ENCODE measurements around the gene GABRA5. TPM values are rescaled to one million over a fixed set of nuclear protein-coding genes. Genes with fewer than 3 reads are reported as not detected.

GABRA5 gene
- total RNA-seq, 1 experiment from 2014 or later = not detected

- no peaks in the 10 kb centered on the region for H3K4me1 Mint-ChIP-seq (ENCODE audit: low read depth, unreplicated experiment)
- no peak overlapping the region for H3K4me3 Mint-ChIP-seq (ENCODE audit: unreplicated experiment)
- Histone ChIP-seq H3K9me3 (no peaks in the 10 kb centered on the region), H3K27me3 (replicated peaks; ENCODE audit: control insufficient read depth, insufficient read depth, low read length) (no peaks in the 10 kb centered on the region), H3K4me3 (ENCODE audit: low read depth, low read length) (no peak overlapping the region), H3K36me3 (ENCODE audit: control insufficient read depth, insufficient read depth, low read length) (no peaks in the 10 kb centered on the region), H3K4me1 (no peaks in the 10 kb centered on the region)
- H3K9me3 Mint-ChIP-seq (ENCODE audit: unreplicated experiment) = no peaks in the 10 kb centered on the region
- intact Hi-C loops (cut with micrococcal nuclease; ENCODE audit: unreplicated experiment) = loop anchor here (10.0 kb wide), 1 partner anchor 1212 kb away; the partner anchor contains the start of gene OCA2
- no TSS peak for BruUV-seq (replicated peaks)
- no peak for DNase-seq
- CTCF ChIA-PET = no interaction called here
- H3K36me3 Mint-ChIP-seq (ENCODE audit: insufficient read depth, unreplicated experiment) = no peaks in the 10 kb centered on the region
- POLR2A ChIA-PET = no interaction called here
- TF ChIP-seq, protein P1, sequence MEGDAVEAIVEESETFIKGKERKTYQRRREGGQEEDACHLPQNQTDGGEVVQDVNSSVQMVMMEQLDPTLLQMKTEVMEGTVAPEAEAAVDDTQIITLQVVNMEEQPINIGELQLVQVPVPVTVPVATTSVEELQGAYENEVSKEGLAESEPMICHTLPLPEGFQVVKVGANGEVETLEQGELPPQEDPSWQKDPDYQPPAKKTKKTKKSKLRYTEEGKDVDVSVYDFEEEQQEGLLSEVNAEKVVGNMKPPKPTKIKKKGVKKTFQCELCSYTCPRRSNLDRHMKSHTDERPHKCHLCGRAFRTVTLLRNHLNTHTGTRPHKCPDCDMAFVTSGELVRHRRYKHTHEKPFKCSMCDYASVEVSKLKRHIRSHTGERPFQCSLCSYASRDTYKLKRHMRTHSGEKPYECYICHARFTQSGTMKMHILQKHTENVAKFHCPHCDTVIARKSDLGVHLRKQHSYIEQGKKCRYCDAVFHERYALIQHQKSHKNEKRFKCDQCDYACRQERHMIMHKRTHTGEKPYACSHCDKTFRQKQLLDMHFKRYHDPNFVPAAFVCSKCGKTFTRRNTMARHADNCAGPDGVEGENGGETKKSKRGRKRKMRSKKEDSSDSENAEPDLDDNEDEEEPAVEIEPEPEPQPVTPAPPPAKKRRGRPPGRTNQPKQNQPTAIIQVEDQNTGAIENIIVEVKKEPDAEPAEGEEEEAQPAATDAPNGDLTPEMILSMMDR (IDR thresholded peaks at IDR 0.05; ENCODE audit: insufficient read depth in 1 of 2, low read depth in 1 of 2, low read length in 1 of 2, severe bottlenecking in 1 of 2, unreplicated experiment in 1 of 2) = no peak
- no peak overlapping the region for H3K27ac Mint-ChIP-seq (ENCODE audit: unreplicated experiment)
- H3K27me3 Mint-ChIP-seq (ENCODE audit: insufficient read depth, unreplicated experiment) = peaks cover 2% of the 10 kb centered on the region
Observed at GRCh38 chr15:26882616-26883365, 15.9 kb downstream of the GABRA5 start.

DNA sequence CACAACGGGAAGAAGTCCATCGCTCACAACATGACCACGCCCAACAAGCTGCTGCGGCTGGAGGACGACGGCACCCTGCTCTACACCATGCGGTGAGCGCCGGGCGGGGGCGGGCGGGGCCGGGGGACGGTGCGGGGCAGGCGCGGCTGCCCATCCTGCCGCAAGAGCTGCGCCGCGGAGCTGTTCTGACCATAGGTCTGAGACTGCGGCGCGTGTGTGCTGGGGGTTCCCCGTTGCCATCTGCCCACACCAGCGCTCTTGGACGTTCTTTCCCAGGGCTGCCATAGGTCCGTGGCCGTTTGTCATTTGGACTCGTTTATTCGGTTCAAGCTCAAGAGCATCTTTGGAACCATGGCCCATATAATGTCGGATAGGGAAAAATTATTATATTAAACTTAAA lies 16.6 kb downstream of the GABRA5 start:
- CTCF ChIA-PET = no interaction called here

DNA sequence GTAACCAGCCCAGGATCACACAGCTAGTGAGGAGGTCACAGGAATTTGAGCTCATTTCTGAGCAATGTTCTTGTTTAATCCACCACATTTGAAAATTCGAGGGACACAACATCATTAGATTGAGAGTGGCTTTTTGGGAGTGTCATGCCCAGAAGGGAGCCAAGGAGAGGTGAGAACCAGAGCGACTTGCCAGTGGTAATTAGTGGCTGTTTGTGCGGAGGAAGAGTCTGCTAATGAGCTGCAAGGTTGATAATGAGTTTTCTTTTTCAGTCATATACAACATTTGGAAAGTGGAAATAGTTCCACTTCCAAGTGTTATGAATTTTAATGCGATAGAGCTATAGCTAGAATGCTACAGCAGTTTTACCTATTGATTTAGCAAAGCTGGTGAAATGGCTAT lies 19.7 kb downstream of the GABRA5 start:
- Mint-ChIP-seq H3K9me3 (ENCODE audit: unreplicated experiment) (no peaks in the 10 kb centered on the region), H3K4me1 (ENCODE audit: low read depth, unreplicated experiment) (no peaks in the 10 kb centered on the region), H3K27me3 (ENCODE audit: insufficient read depth, unreplicated experiment) (peaks cover 2% of the 10 kb centered on the region), H3K27ac (ENCODE audit: unreplicated experiment) (no peak overlapping the region), H3K36me3 (ENCODE audit: insufficient read depth, unreplicated experiment) (no peaks in the 10 kb centered on the region), H3K4me3 (ENCODE audit: unreplicated experiment) (no peak overlapping the region)
- no peaks in the 10 kb centered on the region for H3K4me1 ChIP-seq
- no peaks in the 10 kb centered on the region for H3K27me3 ChIP-seq (replicated peaks; ENCODE audit: control insufficient read depth, insufficient read depth, low read length)
- DNase-seq = no peak
- BruUV-seq (replicated peaks) = no TSS peak
- POLR2A ChIA-PET = no interaction called here
- H3K36me3 ChIP-seq (ENCODE audit: control insufficient read depth, insufficient read depth, low read length) = no peaks in the 10 kb centered on the region
- CTCF ChIA-PET = no interaction called here
- H3K9me3 ChIP-seq = no peaks in the 10 kb centered on the region
- no peak overlapping the region for H3K4me3 ChIP-seq (ENCODE audit: low read depth, low read length)
- TF ChIP-seq, protein P1 (IDR thresholded peaks at IDR 0.05; ENCODE audit: insufficient read depth in 1 of 2, low read depth in 1 of 2, low read length in 1 of 2, severe bottlenecking in 1 of 2, unreplicated experiment in 1 of 2) = no peak
- intact Hi-C loops (cut with micrococcal nuclease; ENCODE audit: unreplicated experiment) = loop anchor here (10.0 kb wide), 1 partner anchor 1208 kb away; the partner anchor contains the start of gene OCA2

More for the DNA sequence above, 16.6 kb downstream of the GABRA5 start:
- Histone ChIP-seq H3K9me3 (no peaks in the 10 kb centered on the region), H3K36me3 (ENCODE audit: control insufficient read depth, insufficient read depth, low read length) (no peaks in the 10 kb centered on the region), H3K27me3 (replicated peaks; ENCODE audit: control insufficient read depth, insufficient read depth, low read length) (no peaks in the 10 kb centered on the region), H3K4me3 (ENCODE audit: low read depth, low read length) (no peak overlapping the region), H3K4me1 (no peaks in the 10 kb centered on the region)
- DNase-seq = no peak
- peaks cover 2% of the 10 kb centered on the region for H3K27me3 Mint-ChIP-seq (ENCODE audit: insufficient read depth, unreplicated experiment)
- no peak overlapping the region for H3K4me3 Mint-ChIP-seq (ENCODE audit: unreplicated experiment)
- H3K27ac Mint-ChIP-seq (ENCODE audit: unreplicated experiment) = no peak overlapping the region
- POLR2A ChIA-PET = no interaction called here
- H3K36me3 Mint-ChIP-seq (ENCODE audit: insufficient read depth, unreplicated experiment) = no peaks in the 10 kb centered on the region
- intact Hi-C loops (cut with micrococcal nuclease; ENCODE audit: unreplicated experiment) = loop anchor here (10.0 kb wide), 1 partner anchor 1211 kb away; the partner anchor contains the start of gene OCA2
- TF ChIP-seq, protein P1 (IDR thresholded peaks at IDR 0.05; ENCODE audit: insufficient read depth in 1 of 2, low read depth in 1 of 2, low read length in 1 of 2, severe bottlenecking in 1 of 2, unreplicated experiment in 1 of 2) = no peak
- H3K9me3 Mint-ChIP-seq (ENCODE audit: unreplicated experiment) = no peaks in the 10 kb centered on the region
- no TSS peak for BruUV-seq (replicated peaks)
- no peaks in the 10 kb centered on the region for H3K4me1 Mint-ChIP-seq (ENCODE audit: low read depth, unreplicated experiment)

Data from Caco-2 (cell line).